ENCODE data around the gene MAD2L1.
"Not testable (repeated sequence)": the region's sequence is repeated elsewhere in the genome, so short reads cannot be mapped to it uniquely, and the experiment has no call there.

MAD2L1 gene

DNA sequence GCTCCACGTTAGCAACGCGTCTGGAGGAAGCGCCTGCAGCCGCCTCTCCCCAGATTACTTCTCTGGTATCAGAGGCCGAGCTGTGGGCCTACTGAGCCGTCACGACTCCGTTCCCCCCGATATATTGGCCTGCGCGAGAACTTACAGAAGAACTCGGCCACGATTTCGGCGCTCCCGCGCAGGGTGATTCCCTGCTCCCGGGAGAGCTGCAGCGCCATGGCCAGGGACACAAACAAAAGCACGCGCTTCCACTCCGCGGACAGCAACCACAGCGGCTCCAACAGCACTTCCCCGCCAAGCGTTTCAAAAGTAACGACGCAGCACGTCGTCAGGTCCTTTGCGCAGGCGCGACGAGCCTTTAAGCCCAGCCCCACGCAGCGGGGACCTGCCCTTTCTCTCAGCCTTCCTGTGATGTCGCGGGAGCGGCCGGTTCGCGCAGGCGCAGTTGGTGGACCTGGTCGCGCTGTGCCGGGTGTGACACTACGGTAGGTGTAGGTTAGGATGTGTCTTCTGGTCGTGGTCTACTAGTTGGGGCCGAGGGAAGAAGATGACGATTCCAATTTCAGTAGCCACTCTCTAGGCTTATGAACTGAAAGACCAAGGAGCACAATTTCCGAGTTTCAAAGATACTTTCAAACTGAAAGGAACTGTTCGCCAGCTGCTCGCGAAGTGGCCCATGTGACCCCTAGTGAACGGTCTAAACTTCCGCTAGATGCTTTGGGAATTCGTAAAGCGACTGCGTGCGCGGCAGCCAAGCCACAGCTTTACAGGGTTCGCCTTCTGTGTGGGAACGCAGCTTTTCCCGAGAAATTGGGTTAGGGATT is at the start of gene MAD2L1:
Gene MAD2L1, minus strand, starts transcription at position 332 of the 824 bp plus-strand sequence. Its CDS starts 114 bp downstream, at position 218.
- peak; percentile 88 for DNase-seq

DNA sequence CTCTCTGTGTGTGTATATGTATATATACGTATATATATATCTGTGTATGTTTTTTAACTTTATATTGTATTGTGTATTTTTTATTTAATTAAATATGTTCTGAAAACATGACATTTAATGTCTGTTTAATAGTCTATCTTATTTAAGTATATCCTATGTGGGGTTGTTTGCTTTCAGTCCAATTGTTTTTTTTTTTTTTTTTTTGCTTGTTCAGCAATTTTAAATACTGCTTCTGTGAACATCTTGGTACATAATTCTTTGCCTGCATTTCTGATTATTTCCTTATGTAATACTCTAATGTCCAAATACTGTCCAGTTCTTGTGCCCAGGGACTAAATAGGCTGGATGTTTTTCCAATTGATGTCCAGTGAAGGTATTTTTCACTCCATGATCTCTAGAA is 45.1 kb upstream of the MAD2L1 start:
- no peak for DNase-seq

DNA sequence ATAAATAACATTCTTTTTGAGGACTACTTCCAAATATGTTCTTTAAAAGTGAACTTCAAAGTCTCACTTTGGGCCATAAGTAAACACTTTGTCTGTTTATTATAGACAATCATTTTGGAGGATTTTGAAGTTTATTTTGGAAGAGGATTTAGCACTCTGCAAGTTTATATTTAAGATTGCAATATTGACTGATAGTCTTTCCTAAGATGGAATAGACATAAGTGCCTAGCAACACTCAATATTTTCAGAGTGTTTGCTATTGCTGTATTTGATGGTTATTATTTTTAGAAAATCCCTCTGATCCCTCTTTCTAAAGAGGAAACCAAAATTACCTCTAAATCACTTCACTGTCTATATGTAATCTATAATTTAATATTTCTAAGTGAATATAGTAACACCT is 42.8 kb upstream of the MAD2L1 start:
- DNase-seq: no peak

GRCh38 chr4:120105472-120105871 is 38.8 kb upstream of the MAD2L1 start:
- DNase-seq: no peak

DNA sequence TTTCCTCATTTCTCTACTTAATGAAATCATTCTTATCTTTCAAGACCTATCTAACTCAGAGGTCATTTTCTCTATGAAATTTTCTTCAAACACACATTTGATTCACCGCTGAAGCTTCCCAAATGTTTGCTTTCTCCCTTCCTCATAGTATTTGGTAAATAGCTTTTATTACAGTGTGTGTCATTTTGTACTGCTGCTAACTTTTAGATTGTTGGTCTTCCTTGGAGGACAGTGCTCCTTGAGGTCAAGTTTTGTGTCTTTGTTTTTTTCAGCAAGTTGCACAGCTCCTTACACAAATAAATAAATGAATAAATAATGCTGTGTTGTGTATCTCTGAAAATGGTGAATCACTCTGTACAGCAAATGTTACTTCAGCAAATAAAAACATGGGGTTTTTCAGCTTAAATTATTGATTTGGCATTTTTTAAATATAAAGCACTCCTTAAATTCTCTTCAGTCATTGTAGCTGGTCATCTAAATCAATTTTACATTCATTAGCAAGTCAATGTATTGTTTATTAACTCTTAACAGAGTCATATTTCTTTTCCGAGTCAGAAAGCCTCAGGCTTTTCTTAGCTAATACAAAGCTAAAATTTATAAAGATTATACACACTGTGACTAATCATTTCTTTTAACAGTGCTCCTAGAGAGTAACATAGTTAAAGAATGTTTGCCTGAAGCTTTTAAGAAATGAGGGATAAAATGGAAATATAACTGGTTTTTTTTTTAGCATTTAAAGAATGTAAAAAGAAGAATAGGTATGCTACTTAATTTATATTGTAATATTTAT is 30.1 kb upstream of the MAD2L1 start:
- DNase-seq: no peak

DNA sequence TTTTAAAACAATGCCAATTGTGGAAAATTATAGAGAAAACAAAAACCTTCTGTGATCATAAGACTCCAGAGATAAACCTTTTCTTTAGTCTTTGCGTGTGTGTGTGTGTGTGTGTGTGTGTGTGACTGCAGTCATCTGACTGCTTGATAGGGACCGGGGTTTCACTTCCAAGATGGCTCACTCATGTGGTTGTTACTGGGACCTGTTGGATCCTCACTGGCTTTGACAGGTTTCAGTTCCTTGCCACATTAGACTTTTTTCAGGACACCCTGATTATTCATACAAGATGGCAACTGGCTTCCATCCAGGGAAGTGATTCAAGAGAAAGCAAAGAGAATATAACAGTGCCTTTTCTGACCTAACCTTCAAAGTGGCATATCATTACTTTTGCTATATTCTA is 21.9 kb upstream of the MAD2L1 start:
- DNase-seq: no peak

DNA sequence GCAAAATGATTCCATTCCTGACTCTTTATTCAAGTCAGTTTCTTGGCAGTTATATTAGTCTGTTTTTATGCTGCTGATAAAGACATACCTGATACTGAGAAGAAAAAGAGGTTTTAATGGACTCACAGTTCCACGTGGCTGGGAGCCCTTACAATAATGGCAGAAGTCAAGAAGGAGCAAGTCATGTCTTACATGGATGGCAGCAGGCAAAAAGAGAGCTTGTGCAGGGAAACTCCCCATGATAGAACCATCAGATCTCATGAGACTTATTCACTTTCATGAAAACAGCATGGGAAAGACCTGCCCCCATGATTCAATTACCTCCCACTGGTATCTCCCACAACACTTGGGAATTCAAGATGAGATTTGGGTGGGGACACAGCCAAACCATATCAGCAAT is 21.4 kb upstream of the MAD2L1 start:
- DNase-seq: not testable (repeated sequence)

GRCh38 chr4:120085705-120086104 is 19.1 kb upstream of the MAD2L1 start:
- no peak for DNase-seq

DNA sequence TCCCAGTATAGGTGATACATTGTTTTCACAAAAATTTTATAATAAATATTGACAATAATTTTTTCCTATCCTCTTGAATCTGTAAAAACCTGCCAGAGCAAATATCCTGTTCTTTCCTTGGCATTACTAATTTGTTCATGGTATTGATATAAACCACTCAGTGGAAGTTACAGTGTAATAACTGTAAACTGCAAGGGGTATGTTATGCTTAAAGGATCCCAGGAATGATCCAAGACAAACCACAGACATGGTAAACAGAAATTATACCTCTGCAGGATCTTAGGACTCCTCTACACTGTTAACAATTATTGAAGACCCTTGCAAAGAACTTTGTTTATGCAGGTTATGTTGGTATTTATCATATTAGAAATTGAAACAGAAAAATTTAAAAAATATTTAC is 17.7 kb upstream of the MAD2L1 start:
- no peak for DNase-seq

DNA sequence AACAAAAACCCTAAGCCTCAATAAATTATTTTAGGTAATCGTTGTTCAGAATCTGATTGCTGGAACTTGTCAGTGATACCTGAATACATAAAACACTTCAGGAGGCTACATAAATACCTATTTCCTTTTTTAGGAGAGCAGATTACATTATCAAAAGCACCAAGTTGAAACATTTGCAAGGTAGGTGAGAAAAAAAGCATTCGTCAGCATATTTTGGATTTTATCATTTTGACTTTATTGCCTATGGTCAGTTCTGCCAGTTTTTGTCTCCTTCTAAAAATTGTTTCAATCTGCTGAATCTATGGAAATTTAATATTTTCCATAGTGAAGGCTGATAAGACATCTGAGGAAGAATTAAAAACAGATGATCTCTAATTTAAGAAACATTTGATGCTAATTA is 16.5 kb upstream of the MAD2L1 start:
- DNase-seq: no peak

DNA sequence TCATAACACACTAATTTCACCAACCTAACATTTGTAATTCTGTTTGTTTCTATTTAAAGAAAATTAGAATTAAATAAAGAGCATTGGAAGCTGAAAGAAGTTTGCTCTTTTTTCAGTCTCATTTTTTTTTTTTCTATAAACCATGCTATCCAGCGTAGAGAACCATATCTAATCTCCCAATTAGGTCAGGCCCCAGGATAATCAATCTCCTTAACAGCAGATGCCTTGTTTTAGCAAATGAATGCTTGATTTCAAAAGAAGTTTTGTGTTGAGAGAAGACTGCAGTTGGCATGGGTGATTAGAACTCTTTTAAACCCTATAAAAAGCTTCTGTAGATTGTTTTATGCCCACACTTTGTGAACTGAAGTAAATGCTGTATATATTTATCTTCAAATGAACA is 15.6 kb upstream of the MAD2L1 start:
- no peak for DNase-seq

DNA sequence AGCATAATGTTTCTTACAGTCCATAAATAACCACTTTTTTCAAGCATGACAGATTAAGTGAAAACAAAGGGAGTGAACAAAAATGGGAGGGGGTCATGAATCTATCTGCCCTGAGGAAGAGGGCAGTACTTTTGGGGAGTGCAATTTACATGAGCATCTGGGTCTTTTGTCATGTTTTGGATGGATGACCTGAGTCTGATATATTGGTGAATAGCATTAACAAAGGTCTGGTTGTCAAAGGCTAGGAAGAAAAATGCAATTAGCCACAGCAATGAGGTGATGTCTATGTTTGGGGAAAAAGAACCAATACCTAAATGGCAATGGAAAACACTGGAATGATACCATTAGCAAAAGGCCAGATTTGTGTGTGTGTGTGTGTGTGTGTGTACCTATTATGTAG is 15.1 kb upstream of the MAD2L1 start:
- no peak for DNase-seq

DNA sequence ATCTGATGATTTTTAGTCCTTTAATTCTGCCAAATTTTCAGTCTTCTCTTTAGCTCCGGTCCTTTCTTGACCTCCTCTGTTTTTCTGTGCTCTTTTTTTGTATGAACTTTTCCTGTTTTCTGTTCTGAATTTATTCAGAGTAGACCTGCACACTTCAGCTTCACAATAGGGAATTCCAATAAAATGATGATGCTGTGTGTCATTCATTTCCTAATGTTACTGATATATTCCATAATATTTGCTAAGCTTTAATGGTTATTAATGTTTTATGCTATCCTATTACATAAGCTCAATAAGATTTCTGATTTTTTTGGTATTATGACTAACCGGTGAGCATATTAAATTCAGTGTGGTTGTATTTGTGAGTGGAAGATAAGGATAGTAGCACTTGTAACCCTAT is 13.9 kb upstream of the MAD2L1 start:
- DNase-seq: no peak

GRCh38 chr4:120079839-120080520 is 13.3 kb upstream of the MAD2L1 start:
- DNase-seq: no peak

GRCh38 chr4:120078216-120078615 is 11.6 kb upstream of the MAD2L1 start:
- no peak for DNase-seq

GRCh38 chr4:120071192-120071795 is 4.6 kb upstream of the MAD2L1 start:
- DNase-seq: peak; percentile 28

- DNase-seq: no peak
These were observed 3.5 kb upstream of the MAD2L1 start for GRCh38 chr4:120070196-120070595.

DNA sequence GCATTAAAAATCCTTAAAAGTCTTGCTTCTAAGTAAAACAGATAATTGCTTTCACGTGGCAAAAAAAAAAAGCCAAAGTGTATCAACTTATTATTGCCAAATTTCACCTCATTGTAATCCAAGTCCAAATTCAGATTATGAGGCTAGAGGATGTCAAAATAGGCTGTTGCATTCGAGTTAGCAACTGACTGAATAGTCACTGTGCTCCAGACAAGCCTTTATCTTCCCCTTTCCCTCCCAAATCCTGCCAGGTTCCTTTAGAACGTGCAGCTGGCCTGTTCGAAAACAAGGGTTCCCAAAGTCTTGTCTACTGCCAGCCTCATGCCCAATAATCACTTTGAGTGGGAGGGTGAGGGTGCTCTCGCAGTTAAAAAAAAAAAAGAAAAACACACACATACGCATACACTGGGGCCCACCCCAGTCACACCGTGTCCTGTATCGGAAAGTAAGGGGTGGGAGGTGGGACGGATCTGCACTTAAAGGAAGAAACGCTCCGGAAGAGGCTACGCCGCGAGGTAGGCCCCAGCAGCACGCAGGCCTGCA is 603 bp downstream of the MAD2L1 start:
- DNase-seq: no peak

GRCh38 chr4:120064887-120065286 is 1.8 kb downstream of the MAD2L1 start:
- no peak for DNase-seq

DNA sequence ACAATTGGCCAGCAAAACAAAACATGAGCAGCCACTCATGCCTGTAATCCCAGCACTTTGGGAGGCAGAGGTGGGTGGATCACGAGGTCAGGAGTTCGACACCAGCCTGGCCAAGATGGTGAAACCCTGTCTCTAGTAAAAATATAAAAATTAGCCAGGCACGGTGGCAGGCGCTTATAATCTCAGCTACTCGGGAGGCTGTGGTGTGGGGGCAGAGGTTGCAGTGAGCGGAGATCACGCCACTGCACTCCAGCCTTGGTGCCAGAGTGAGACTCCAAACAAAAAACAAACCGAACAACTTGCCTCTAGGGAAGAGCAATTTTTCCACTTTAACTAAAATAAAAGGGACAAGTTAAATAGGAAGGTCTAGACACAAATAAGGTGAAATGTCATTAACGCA is 2.9 kb downstream of the MAD2L1 start:
- DNase-seq: not testable (repeated sequence)

- DNase-seq: no peak
These were observed 3.9 kb downstream of the MAD2L1 start for GRCh38 chr4:120062663-120063195.

DNA sequence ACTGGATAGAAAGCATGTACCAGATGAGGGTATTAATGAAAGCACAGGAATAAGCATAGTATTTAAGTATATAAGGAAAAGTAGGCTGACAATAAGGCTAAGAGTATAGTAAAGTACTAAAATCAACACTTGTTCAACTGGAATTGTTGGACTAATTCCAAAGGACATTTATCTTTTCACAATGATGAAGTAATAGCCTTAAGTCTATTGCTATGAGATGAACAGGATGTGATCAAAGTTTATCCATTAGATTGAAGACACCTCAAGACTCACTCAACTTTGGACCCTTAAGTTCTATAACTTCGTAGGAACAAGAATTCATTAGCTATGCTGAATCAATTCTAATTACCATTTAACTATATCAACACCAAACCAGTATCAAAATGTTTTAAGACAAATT is 7.6 kb downstream of the MAD2L1 start:
- DNase-seq: no peak

- DNase-seq: no peak
These were observed 9.2 kb downstream of the MAD2L1 start for GRCh38 chr4:120057416-120057815.

Data from NCI-H510A treated with DMSO at 0.1 percent for 48 hours (cell line).